GM21576 (cell line): ENCODE data around the gene RSPH3.

Experiments
- ATAC-seq: cut with Tn5 transposase; IDR thresholded peaks from one replicate; pipeline ENCODE4 v1.9.1; 2021; ENCODE audit warnings: mild to moderate bottlenecking, moderate library complexity; ENCODE audit not compliant: unreplicated experiment

The RSPH3 gene

DNA sequence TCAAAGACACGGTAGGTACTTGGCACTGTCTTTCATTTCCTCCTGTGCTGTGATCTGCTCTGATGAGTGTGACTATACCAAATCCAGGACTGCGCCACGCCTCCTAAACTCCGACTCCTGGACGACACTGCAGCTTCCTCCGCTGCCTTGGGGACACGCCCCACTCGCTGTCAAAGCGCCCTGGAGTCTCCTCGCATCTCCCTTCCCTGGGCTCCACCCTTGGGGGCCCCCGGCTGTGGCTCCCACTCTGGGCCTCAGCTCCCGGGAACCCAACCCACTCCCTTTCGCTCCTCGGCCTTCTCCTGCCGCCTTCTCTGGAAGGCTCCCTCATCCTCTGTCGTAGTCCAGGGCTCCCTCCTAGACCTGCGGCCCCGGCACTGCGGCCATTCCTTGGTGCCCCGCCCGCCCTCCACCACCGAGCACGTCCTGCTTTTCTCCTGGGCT, 61.2 kb downstream of the RSPH3 start:
- ATAC-seq = no peak

DNA sequence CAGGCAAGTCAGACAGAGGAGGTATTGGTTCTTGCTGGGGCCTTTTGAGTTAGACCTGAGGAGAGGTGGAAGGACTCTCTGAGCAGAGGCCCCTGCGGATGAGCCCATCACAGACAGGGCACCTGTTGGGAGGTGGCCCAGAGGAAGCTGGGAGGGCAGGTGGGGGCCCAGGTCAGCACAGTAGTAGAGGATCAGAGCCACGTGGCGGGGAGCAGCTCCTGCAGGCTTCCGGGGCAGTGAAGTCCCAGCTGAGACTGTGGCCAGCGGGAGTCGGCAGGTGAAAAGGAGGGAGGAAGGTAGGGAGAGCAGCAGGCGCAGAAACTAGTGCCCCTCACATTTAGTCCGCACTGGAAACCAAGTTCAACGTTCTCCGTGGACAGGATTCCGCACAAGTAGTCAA, 61.8 kb downstream of the RSPH3 start:
- ATAC-seq = no peak

- ATAC-seq = no peak
These were observed 65.8 kb downstream of the RSPH3 start for GRCh38 chr6:158934157-158934556.

- no peak for ATAC-seq
These were observed 66.9 kb downstream of the RSPH3 start for GRCh38 chr6:158933079-158933595.

GRCh38 chr6:158928068-158928467, 71.9 kb downstream of the RSPH3 start:
- ATAC-seq = no peak

- no peak for ATAC-seq
These were observed 73.6 kb downstream of the RSPH3 start for GRCh38 chr6:158926414-158926813.

GRCh38 chr6:158924499-158925455, 75.2 kb downstream of the RSPH3 start:
- ATAC-seq = no peak

DNA sequence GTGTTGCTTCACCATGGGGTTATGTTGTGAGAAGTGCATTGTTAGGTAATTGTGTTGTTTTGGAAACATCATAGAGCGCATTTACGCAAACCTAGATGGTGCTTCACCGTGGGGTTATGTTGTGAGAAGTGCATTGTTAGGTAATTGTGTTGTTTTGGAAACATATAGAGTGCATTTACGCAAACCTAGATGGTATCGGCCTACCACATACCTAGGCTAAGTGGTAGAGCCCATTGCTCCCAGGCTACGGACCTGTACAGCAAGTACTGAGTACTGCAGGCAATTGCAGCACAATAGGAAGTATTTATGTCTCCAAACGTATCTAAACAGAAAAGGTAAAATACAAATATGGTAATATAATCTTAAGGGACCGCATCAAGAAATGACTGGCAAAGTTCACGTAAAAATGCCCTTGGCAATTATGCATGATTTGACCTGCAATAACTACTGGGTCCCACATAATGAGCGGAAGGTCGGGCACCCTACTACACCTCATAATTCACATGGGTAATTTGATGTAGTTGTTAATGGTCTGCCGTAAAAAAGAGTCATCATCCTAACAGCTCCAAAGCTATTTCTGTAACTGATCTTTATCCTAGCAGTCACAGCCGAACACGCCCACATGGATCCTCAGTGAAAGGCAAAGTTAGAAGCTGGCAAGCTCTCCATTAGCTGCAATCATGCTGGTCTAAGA, 76.0 kb downstream of the RSPH3 start:
- ATAC-seq = no peak
